Stimulated activated CD4-positive, alpha-beta T cell treated with anti-CD3 and anti-CD28 coated beads, Interleukin-1b, Interleukin-23, amount 100 ng/mL, for 1 hour (primary cell): Measurements from ENCODE around the gene ABHD2.
A peak's percentile ranks its signal among the peaks of the same experiment; 100 is the strongest.
"Not testable (repeated sequence)": the region's sequence is repeated elsewhere in the genome, so short reads cannot be mapped to it uniquely, and the experiment has no call there.

Experiments used
- DNase-seq, 2 donors: peaks; one replicate each; pipeline ENCODE4 v3.0.0-alpha.2; 2020; ENCODE audit warnings: low read depth in 2 of 2

Gene ABHD2

DNA sequence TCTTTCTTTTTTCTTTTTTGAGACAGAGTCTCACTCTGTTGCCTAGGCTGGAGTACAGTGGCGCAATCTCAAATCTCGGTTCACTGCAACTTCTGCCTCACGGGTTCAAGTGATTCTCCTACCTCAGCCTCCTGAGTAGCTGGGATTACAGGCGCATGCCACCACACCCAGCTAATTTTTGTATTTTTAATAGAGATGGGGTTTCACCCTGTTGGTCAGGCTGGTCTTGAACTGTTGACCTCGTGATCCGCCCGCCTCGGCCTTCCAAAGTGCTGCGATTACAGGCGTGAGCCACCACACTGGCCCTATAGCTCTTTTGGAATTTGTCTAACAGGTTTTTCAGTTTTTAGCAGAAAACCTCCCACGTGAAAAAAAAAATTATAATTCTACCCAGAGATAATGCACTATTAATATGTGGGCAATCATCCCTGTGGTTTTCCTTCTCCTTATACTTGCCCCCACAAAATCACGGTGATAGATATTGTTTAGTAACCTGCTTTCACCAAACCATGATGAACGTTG is 32.3 kb downstream of the ABHD2 start:
- not testable (repeated sequence) for DNase-seq

DNA sequence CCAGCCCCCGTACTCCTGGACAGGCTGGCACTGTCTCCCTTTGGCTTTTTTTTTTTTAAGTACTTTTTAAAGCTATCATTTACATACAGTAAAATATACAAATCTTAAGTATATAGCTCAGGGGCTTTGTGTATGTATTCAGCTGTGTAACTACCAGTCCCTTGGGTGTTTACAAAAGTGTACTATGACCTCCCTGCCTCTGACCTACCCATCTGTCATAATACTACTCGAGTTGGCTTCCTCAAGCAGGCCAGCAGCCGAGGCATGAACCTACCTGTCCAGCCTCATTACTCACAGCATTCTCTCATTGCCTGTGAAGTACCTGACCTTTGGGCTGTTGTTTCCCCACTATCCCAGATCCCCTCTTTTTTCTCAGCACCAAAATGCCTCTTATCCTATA is 33.2 kb downstream of the ABHD2 start:
- DNase-seq = no peak

DNA sequence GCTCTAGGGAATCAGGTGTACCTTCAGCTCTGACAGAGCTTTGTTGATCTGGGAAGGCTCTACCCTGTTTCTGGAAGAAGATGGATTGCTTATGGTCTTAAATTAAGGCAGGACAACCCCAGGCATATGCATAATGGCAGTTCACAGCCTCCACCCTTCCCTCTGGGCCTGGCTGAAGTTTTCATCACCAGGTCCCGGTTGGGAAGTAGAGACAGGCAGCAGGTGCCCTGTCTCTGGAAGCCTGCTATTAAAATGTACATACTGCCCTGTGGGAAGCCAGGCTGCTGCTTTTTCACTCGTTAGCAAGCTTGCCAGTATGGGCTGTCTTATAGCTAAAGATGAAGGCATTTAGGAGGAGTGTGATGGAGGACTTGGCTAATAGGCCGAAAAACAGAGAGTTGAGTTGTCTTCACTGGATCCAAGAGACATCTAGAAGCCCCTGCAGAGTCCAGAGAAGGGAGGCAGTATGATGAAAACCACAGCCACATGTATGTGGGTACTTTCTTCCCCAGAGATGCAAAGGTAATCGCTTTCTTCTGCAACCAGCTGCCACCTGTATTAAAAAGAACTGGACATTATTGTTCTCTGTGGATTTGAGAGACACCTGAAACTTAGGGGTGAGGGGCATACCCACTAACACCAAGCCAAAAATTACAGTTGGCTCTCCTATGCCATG is 34.4 kb downstream of the ABHD2 start:
- DNase-seq = no peak

DNA sequence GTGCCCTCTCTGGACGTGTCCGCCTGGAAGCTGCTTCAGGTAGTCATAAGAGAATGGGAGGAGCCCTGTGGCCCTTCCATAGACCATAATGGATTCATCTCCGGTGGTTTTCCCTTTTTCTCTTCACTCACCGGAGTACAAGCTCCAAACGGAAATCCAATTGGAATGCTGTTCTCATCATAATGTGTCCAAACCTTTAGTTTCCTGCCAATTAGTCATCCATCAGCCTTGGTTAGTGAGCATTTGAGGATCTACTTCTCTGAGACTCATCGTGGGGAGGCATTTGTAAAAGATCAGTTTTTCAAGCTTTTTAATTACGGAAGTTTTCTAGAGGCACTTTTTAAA is 34.9 kb downstream of the ABHD2 start:
- DNase-seq = no peak

DNA sequence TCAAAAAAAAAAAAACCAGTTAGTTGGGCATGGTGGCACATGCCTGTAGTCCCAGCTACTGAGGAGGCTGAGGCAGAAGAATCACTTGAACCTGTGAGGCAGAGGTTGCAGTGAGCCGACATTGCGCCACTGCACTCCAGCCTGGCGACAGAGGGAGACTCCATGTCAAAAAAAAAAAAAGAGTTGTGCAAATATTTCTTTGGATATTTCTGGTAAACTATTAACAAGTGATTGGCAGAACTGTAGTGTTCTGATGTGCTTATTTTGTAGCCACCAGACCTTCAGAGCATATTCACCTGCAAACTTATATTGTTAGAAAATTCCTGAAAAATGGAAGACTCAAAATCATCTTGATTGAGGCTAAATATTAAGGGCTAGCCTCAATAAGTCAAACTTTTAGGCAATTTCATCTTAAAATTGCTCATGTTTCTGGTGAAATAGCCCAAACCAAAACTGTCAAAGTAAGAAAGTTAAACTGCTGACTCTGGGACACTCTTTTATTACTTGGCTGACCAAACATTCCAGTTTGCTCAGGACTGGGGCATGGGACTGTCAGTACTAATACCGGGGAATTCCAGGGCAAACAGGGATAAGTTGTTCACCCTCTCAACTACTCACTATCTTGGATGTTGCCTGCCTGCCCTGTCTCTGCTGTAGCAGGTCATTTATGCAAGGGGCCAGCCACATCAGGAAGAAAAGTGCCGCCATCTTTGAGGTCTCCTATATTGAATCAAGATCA is 37.0 kb downstream of the ABHD2 start:
- DNase-seq = no peak

DNA sequence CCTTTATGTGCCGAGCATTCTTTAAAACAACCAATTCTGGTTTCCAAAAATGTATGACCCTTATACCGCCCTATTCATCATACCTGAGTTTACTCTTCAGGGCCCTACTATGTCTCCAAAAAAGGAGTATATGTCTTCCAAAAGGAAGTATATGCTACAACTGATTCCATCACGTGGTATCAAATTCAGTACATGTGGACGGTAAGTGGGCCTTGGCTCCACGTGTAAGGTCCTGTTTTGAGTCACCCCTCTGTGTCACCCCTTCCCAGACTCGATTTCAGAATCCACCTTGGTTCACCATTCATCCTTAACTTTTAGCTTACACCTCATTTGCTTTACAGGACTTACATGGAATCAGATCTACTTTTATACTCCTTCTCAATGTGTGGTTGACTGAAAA is 37.8 kb downstream of the ABHD2 start:
- DNase-seq = no peak

DNA sequence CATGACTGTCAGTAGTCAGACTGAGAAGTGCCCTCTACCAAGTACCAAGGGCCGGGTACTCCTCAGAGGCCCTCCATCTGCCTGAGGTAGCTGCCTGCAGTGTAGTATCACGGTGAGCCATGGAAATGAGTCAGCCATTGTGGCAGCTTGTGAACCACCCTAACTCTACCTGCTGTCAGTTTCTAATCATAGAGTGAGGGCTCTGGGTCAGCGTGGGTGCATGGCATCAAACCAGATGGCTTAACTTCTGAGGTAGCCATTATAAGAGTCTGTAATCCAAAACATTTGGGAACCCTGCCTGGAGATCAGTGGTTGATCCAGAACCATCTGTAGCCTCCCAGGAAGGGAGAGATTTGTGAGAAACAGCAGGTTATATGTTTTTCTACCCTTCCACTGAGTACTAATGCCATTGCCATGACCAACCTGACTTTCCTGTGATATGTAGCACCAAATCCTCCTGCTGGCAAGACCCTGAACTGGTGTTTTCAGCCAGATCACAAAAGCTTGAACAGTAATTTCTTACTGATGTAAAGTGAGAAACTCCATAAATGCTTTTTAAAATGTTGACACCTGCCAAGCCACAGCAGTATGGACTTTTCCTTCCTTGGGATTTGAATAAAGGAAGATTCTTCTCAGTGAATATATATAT is 38.9 kb downstream of the ABHD2 start:
- no peak for DNase-seq

DNA sequence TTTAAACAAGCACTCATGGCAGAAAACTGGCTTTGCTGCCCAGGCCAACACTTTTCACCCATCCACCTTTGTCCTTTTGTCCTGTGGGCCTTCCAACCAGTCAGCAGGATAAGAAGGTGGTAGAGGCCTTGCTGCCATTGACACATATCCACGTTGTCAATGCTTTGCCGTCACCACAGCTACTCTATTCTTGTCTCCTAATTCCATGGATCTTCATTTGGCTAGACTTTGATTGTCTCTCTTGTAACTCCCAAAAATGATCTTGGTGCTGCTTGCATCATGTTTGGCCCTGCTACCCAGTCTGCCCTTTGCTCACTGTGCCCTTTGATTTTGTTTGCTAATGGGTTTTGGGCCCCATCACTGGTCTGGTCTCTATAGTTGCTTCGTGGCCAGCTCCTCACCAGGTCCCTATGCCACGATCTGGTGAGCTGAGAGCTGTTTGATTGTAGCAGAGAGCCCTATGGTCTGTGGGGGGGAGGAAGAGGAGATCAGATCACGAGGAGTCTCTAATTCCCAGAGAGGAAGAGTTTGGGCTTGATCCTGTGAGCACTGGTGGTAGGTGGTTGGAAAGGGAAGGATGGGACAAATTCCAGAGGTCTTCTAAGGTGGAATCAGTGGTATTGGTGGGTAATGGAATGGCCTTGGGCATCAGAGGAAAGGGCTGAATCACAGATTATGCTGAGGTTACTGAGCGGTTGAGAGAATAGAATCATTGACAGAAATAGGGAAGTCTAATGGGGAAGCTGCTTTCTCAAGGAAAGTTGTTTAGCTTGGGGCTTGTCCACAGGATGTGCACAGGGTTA is 40.3 kb downstream of the ABHD2 start:
- no peak for DNase-seq

DNA sequence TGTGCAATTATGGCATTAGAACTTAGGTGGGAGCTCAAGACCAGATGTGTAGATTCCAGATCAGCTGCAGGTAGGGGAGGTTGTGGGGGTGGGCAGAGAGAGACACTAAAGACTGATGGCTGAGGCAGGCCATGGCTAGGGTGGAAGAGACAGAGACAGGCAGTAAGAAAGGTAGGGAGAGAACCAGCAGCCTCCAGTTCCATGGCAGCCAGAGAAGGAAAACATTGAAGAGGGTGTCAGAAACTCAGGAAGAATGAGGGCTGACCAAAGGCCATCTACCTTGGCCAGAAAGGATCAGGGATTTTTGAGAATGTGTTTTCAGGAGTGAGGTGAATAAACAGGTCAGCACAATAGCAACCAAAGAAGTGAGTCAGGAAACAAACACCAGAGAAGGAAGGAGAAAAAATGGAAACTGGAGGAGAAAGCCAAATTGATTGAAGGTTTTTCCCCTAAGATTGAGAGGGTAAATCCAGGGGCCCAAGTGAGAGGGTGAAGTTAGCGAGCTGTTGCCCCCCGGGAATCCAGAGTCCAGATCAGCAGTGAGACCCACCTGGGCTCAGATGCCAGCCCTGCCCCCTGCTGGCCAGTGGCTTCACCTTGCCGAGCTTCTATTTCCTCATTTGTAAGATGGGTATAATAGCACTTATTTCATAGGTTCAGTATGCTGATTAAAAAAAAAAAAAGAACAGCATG is 41.0 kb downstream of the ABHD2 start:
- DNase-seq = peak; percentile 9 to 39

DNA sequence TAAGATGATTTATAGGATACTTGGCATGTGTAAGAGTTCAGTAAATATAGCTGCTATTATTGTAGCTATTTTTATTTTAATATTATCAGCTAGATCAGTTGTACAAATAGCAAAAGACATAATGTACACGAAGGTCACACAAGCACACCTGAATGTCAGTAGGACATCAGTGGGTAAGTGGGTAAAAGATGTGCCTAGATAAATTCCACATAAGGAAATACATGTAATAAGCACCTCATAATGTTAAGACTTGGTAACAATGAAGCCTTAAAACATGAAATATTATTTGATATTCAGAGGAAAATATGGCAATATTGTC is 41.5 kb downstream of the ABHD2 start:
- DNase-seq = no peak

DNA sequence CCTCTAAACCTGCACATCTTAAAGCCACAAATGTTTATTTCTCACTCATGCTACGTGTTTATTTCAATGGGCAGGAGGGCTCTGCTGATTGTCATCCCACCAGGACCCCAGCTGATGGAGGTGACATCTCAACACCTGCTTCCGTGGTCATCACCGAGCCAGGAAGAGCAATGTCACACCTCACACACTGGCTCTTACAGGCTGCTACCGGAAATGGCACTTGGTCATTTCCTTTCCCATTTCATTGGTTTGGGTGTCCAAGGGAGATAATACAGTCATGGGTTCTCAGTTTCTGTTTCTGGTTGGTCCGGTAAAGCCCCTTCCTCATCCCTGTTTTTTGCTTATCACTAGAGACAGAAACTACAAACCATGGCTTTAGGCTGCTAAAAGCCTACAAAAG is 41.9 kb downstream of the ABHD2 start:
- no peak for DNase-seq

DNA sequence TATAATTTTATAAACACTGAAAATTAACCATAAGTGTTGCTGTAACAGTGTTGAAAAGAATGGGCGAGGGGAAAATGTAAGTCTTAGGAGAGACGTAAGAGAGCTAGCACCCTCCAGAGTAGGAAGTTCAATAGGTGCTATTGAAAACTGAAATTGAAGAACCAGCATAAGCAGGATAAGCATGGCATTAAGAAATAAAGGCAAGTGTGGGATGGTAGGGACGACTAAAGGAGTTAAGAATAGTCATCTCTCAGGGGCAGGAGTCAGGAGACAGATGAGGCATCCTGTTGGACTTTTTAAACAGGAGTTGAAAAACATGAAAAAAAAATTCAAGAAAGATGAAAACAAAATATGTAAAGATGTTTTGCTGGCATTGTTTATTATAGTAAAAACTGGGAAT is 43.5 kb downstream of the ABHD2 start:
- DNase-seq = no peak

DNA sequence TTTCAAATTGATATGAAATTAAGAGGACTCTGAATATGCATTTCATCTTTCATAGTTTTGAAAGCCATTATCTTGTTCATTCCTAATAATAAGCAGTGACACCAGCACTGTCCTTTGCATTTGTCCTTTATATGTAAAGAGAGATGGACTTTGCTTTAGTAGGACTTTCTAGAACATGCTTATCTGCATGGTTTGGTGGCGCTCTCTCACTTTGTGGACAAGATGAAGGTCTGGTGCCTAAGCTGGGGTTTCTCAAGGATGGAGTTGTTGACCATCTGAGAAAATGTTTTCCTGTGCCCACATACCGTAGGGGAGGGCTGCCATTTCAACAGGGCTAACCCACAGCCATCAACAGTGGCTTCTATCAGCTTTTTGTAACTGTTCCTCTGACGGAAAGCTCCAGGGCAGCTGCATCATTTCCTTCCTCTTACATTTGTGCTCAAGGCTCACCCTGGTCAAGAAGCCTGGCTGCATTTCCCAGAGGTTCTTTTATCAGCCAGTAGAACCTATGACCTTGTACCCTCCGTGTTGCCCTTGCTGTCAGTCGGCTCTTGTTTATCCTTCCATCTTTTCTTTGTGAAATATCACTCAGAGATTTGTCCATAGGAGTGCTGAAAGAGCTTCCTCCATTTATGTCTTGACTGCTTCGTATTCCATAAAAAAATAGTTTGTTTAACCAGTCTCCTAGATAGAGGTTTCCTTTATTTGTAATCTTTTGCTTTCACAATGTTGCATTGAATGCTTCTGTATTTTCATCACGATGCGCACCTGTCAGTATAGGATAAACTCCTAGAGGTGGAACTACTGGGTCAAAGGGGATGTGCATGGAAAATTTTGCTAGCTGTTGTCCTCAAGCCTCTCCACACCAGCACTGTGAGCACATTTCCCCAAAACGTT is 44.6 kb downstream of the ABHD2 start:
- no peak for DNase-seq

DNA sequence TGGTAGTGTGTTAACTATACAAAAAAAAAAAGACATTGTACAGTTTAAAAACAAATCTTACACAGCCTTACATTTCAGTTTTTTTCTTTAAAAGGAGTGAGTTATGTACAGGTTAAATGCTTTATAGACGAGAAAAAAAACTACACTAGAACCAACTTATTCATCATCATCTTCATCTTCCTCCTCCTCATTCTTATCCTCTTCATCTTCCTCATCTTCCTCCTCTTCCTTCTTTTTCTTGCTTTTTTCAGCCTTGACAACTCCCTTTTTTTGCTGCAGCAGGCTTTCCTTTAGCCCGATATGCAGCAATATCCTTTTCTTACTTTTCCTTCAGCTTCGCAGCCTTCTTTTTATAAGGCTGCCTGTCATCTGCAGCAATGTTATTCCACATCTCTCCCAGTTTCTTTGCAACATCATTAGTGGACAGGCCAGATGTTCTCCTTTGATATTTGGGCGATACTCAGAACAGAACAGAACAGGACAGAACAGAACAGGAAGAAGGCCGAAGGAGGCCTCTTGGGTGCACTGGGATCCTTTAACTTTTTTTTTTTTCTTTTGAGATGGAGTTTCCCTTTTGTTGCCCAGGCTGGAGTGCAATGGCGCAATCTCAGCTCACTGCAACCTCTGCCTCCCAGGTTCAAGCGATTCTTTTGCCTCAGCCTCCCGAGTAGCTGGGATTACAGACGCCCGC is 47.3 kb downstream of the ABHD2 start:
- not testable (repeated sequence) for DNase-seq

DNA sequence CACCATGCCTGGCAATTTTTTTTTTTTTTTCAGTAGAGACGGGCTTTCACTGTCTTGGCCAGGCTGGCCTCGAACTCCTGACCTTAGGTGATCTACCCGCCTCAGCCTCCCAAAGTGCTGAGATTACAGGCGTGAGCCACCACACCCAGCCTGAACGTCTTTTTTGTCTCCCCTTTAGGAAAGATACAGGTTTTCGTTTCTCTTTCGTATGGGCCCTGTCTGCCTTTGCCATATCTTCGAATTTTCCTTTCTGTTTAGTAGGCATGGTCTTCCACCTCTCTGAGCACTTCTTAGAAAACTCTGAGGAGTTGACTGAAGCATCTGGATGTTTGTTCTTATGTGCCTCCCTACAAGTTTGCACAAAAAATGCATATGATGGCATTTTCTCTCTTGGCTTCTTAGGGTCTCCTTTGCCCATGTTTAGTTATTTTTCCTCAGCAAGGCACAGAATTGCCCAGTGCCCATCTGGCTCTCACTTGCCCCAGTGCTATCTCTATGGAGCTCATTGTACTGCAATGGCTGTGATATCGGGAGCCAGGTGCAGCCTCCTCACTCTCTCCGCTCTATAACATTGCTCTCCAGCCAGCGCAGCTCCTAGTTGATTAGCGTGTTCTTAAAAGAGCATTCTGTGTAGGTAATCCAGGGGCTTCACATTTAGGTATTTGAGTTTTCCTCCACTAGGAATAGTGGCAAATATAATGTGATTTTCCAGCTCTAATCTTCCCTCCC is 48.0 kb downstream of the ABHD2 start:
- no peak for DNase-seq

DNA sequence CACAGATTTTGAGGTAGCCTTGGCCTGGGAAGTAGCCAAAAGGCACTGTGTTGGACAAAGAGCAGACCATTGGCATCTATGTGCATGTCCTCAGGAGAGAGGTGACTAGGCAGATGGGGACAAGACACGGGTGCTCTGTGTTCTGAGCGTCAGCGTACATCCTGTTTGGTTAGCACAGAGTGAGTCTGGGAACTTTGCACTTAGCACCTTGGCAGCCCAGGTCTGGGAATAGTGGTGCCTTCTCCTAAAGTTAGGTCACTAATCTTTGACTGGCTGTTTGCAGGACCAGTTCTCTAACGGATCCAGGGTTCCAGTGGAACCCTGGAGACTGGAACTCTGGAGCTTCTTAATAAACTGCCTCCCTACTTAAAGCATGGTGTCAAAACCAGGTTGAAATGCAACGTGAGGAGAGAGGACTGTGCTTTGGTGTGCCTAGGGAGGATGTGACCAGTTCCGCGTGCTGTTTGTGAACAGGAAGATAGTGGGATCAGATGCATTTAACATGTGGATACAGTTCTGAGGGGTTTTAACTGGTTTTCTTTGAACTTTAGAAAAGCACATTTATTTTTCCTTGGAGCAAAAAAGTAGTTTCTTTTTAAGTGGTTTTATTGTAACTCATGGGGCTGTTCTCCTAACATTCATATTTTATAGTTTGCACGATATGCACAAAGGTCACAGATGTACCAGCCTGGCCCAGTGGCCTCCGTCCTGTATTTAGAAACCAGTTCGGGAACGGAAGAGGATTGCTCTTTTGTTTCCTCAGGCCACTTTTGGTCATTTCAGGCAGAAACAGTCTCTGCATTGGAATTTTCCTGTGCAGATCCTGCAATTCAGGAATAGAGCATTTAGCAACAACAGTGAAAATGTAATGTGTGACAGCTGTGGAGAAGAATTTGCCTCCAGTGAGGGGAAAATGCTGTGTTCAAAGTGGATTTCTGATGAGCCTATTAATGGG is 48.8 kb downstream of the ABHD2 start:
- DNase-seq = no peak

DNA sequence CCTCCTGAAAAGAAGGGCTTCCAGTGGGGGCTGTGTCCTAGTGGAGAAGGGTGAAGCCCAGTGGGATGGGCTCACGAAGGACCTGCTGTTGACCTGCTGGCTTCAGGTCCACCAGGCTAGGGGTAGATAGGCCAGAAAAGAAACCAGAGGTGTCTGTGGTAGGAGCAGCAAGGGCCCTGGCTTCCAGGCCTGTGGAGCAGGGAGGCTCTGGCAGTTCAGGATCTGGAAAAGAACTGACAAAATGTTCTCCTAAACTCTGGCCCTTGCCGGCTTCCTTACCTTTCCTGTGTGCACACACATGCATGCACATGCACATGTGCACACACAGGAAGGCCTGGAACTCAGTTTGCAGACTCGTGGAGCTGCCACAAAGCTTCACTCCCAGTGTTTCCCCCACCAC is 49.7 kb downstream of the ABHD2 start:
- no peak for DNase-seq

DNA sequence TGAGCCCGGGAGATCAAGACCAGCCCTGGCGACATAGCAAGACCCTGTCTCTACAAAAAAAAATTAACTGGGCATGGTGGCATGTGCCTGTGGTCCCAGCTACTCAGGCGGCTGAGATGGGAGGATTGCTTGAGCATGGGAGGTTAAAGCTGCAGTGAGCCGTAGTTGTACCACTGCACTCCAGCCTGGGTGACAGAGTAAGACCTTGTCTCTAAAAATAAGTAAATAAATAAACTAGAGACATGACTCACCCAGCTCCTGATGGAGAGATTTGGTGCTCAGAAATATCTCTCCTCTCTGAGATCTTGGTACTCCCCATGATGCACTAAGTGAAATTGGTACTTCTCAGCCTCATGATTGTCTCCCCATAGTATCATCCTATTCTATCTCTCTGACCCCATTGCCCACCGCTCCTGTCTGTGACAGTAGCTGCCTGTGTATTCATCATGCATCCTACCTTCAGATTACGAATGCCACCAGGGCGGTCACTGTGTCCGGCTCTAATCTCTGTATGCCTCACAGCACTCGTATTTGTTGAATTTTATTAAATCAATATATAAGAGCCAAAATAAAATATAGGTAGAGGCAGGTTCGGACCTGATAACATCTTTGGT is 50.9 kb downstream of the ABHD2 start:
- no peak for DNase-seq
